OCI-LY1 (cell line): ENCODE data around the gene SERPINE1.

Source experiments
- CTCF ChIP-seq: fragments of 200-600 bp; sonication (generic), shearing (Covaris generic); IDR thresholded peaks from 2 replicates; pipeline ENCODE4 v1.5.1; 2017; ENCODE audit warnings: mild to moderate bottlenecking, antibody characterized with exemption, low read length, moderate library complexity, mixed read lengths
- EZH2 ChIP-seq: fragments of 200-600 bp; sonication (generic), shearing (Covaris generic); IDR thresholded peaks from 2 replicates; pipeline ENCODE4 v1.8.0; 2017; ENCODE audit warnings: borderline replicate concordance, mixed run types, mild to moderate bottlenecking, antibody characterized with exemption, low read length, moderate library complexity, mixed read lengths

GRCh38 chr7:101185258-101185839, 58.4 kb downstream of the SERPINE1 start:
- TF ChIP-seq CTCF (no peak), EZH2 (no peak)
